OCI-LY3 (cell line): ENCODE results near the gene TOR4A.

Source experiments
- H2AFZ ChIP-seq: fragments of 200-600, 300-600 bp; shearing (Covaris generic); 2 replicates; pipeline ENCODE4 v1.6.0; 2014; ENCODE audit warnings: antibody characterized with exemption, low read depth, low read length
- H3K27ac ChIP-seq: fragments of 200-600, 300-600 bp; sonication (generic); 2 replicates; pipeline ENCODE4 v1.5.1; 2014; ENCODE audit warnings: mild to moderate bottlenecking, low read length, moderate library complexity, mixed read lengths
- H3K27me3 ChIP-seq: fragments of 200-600, 300-600 bp; sonication (generic); 2 replicates; pipeline ENCODE4 v1.6.1; 2014; ENCODE audit warnings: low read depth, low read length, mixed read lengths
- H3K36me3 ChIP-seq: fragments of 200-600, 300-600 bp; sonication (generic); replicated peaks from 2 replicates; pipeline ENCODE3; 2014; ENCODE audit warnings: low read depth, low read length, mixed read lengths
- H3K4me1 ChIP-seq: fragments of 300-600, 200-600 bp; sonication (generic); 2 replicates; pipeline ENCODE4 v1.6.1; 2014; ENCODE audit warnings: low read length, mixed read lengths
- H3K4me2 ChIP-seq: fragments of 200-600, 300-600 bp; sonication (generic); 2 replicates; pipeline ENCODE4 v1.6.1; 2014; ENCODE audit warnings: low read length, mixed read lengths
- H3K4me3 ChIP-seq: fragments of 300-600, 200-600 bp; sonication (generic); 2 replicates; pipeline ENCODE4 v1.5.1; 2014; ENCODE audit warnings: antibody characterized with exemption, mild to moderate bottlenecking, low read length, moderate library complexity
- H3K79me2 ChIP-seq: fragments of 300-600, 200-600 bp; shearing (Covaris generic); 2 replicates; pipeline ENCODE4 v1.6.1; 2014; ENCODE audit warnings: mild to moderate bottlenecking, low read length, mixed read lengths
- H3K9ac ChIP-seq: fragments of 300-600, 200-600 bp; shearing (Covaris generic); 2 replicates; pipeline ENCODE4 v1.6.0; 2014; ENCODE audit warnings: mild to moderate bottlenecking, low read length, moderate library complexity
- H3K9me3 ChIP-seq: fragments of 200-600, 300-600 bp; shearing (Covaris generic); 2 replicates; pipeline ENCODE4 v1.6.1; 2014; ENCODE audit warnings: low read length, mixed read lengths; ENCODE audit not compliant: insufficient read depth
- H4K20me1 ChIP-seq: fragments of 200-600, 300-600 bp; sonication (generic); 2 replicates; pipeline ENCODE4 v1.6.1; 2016; ENCODE audit warnings: low read length, mixed read lengths; ENCODE audit not compliant: insufficient read depth
- CTCF ChIP-seq: fragments of 200-600, 300-600 bp; sonication (generic); IDR thresholded peaks from 2 replicates; pipeline ENCODE4 v1.5.1; 2014; ENCODE audit warnings: antibody characterized with exemption, low read length, low read depth
- EZH2phosphoT487 ChIP-seq: fragments of 200-600 bp; shearing (Covaris generic); IDR thresholded peaks from 2 replicates; pipeline ENCODE4 v1.6.1; 2018; ENCODE audit warnings: antibody characterized with exemption, mixed run types, low read depth

The TOR4A gene

GRCh38 chr9:137253717-137254623, 23.6 kb upstream of the TOR4A start:
- H2AFZ ChIP-seq = no peak overlapping the region
- peak overlapping the region; percentile 91 for H3K4me2 ChIP-seq
- H3K4me3 ChIP-seq = peak overlapping the region; percentile 88
- peaks cover 31% of the 10 kb centered on the region for H3K79me2 ChIP-seq
- peak overlapping the region; percentile 93 for H3K9ac ChIP-seq
- H3K27me3 ChIP-seq = no peaks in the 10 kb centered on the region
- no peaks in the 10 kb centered on the region for H3K9me3 ChIP-seq
- TF ChIP-seq EZH2phosphoT487 (no peak), CTCF (no peak)
- H4K20me1 ChIP-seq = 0 out of 2 replicates have a peak, but pooled peaks cover 6% of the 10 kb centered on the region
- peaks cover 10% of the 10 kb centered on the region for H3K36me3 ChIP-seq
- H3K4me1 ChIP-seq = peaks cover 33% of the 10 kb centered on the region
- H3K27ac ChIP-seq = peak overlapping the region; percentile 58

- Histone ChIP-seq H3K9ac (peak within 1 kb of the TSS; percentile 93), H3K4me2 (peak within 1 kb of the TSS; percentile 91), H3K27me3 (no peaks in the 10 kb centered on the region), H3K79me2 (peaks cover 31% of the 10 kb centered on the region), H3K27ac (peak within 1 kb of the TSS; percentile 58), H3K4me1 (peaks cover 33% of the 10 kb centered on the region), H4K20me1 (0 out of 2 replicates have a peak, but pooled peaks cover 6% of the 10 kb centered on the region), H3K36me3 (peaks cover 13% of the 10 kb centered on the region), H3K9me3 (no peaks in the 10 kb centered on the region), H3K4me3 (peak within 1 kb of the TSS; percentile 96), H2AFZ (no peak within 1 kb of the TSS; the same call in 1 of the 2 replicates)
- TF ChIP-seq CTCF (no peak), EZH2phosphoT487 (no peak)
Observed at GRCh38 chr9:137254624-137255447, 22.7 kb upstream of the TOR4A start, which contains the start of gene NELFB. Gene NELFB, plus strand, starts transcription at chr9:137255327.

GRCh38 chr9:137255448-137256114, 21.9 kb upstream of the TOR4A start:
- H4K20me1 ChIP-seq = 0 out of 2 replicates have a peak, but pooled peaks cover 6% of the 10 kb centered on the region
- TF ChIP-seq CTCF = no peak
- no peak for TF ChIP-seq EZH2phosphoT487
- peak overlapping the region; percentile 24 for H3K27ac ChIP-seq
- no peak overlapping the region for H2AFZ ChIP-seq
- H3K4me3 ChIP-seq = peak overlapping the region; percentile 96
- peaks cover 33% of the 10 kb centered on the region for H3K4me1 ChIP-seq
- H3K79me2 ChIP-seq = peaks cover 31% of the 10 kb centered on the region
- peak overlapping the region; percentile 86 for H3K9ac ChIP-seq
- H3K36me3 ChIP-seq = peaks cover 13% of the 10 kb centered on the region
- peak overlapping the region; percentile 83 for H3K4me2 ChIP-seq
- no peaks in the 10 kb centered on the region for H3K27me3 ChIP-seq
- H3K9me3 ChIP-seq = no peaks in the 10 kb centered on the region
